MM.1S (cell line): Measurements from ENCODE around the gene PLEKHA5.

Source experiments
- DNase-seq: peaks from one replicate; pipeline ENCODE4 v3.0.0-alpha.2; 2015
- H2AFZ ChIP-seq: fragments of 300-600 bp; sonication (generic); 2 replicates; pipeline ENCODE4 v1.6.0; 2016; ENCODE audit warnings: antibody characterized with exemption, low read length
- H3F3A ChIP-seq: fragments of 300-600 bp; sonication (generic); 2 replicates; pipeline ENCODE4 v1.6.1; 2016; ENCODE audit warnings: mild to moderate bottlenecking, antibody characterized with exemption, low read length, moderate library complexity, mixed read lengths; ENCODE audit not compliant: insufficient read depth
- H3K27ac ChIP-seq: fragments of 300-600 bp; sonication (generic); 2 replicates; pipeline ENCODE4 v1.5.1; 2016; ENCODE audit warnings: mild to moderate bottlenecking, low read length
- H3K27me3 ChIP-seq: fragments of 300-600 bp; sonication (generic); replicated peaks from 2 replicates; pipeline ENCODE4 v1.6.0; 2016; ENCODE audit warnings: low read length; ENCODE audit not compliant: insufficient read depth
- H3K36me3 ChIP-seq: fragments of 300-600 bp; sonication (generic); replicated peaks from 2 replicates; pipeline ENCODE4 v1.6.1; 2016; ENCODE audit warnings: mild to moderate bottlenecking, low read length, mixed read lengths; ENCODE audit not compliant: insufficient read depth
- H3K4me1 ChIP-seq: fragments of 300-600 bp; sonication (generic); 2 replicates; pipeline ENCODE4 v1.6.1; 2016; ENCODE audit warnings: low read length, mixed read lengths
- H3K4me2 ChIP-seq: fragments of 300-600 bp; sonication (generic); 2 replicates; pipeline ENCODE4 v1.6.0; 2016; ENCODE audit warnings: low read depth, low read length
- H3K4me3 ChIP-seq: fragments of 300-600 bp; sonication (generic); 2 replicates; pipeline ENCODE4 v1.5.1; 2016; ENCODE audit warnings: low read length, mixed read lengths
- H3K79me2 ChIP-seq: fragments of 300-600 bp; sonication (generic); 2 replicates; pipeline ENCODE4 v1.6.1; 2016; ENCODE audit warnings: mixed run types, low read length, mixed read lengths
- H3K9ac ChIP-seq: fragments of 300-600 bp; sonication (generic); 2 replicates; pipeline ENCODE4 v1.6.1; 2016; ENCODE audit warnings: low read length, mixed read lengths
- H3K9me2 ChIP-seq: fragments of 300-600 bp; sonication (generic); replicated peaks from 2 replicates; pipeline ENCODE4 v1.6.1; 2016; ENCODE audit warnings: mild to moderate bottlenecking, low read length, mixed read lengths; ENCODE audit not compliant: insufficient read depth
- H3K9me3 ChIP-seq: fragments of 300-600 bp; sonication (generic); replicated peaks from 2 replicates; pipeline ENCODE4 v1.6.1; 2016; ENCODE audit warnings: mild to moderate bottlenecking, low read length, mixed read lengths; ENCODE audit not compliant: insufficient read depth
- H4K20me1 ChIP-seq: fragments of 300-600 bp; sonication (generic); 2 replicates; pipeline ENCODE4 v1.6.1; 2016; ENCODE audit warnings: mild to moderate bottlenecking, low read length, moderate library complexity, mixed read lengths; ENCODE audit not compliant: insufficient read depth
- EZH2 ChIP-seq: fragments of 300-600 bp; sonication (generic); optimal IDR thresholded peaks from 2 replicates; pipeline ENCODE3; 2017; ENCODE audit warnings: low read depth, mild to moderate bottlenecking, antibody characterized with exemption, low read length, mixed read lengths
- EZH2phosphoT487 ChIP-seq: fragments of 300-600 bp; sonication (generic); IDR thresholded peaks from 2 replicates; pipeline ENCODE4 v1.6.1; 2018; ENCODE audit warnings: antibody characterized with exemption, low read length
- TF ChIP-seq, protein P1 (sequence below): fragments of 300-600 bp; sonication (generic); IDR thresholded peaks from 2 replicates; pipeline ENCODE4 v1.5.1; 2016; ENCODE audit warnings: antibody characterized with exemption, low read length, mixed read lengths

Gene PLEKHA5

DNA sequence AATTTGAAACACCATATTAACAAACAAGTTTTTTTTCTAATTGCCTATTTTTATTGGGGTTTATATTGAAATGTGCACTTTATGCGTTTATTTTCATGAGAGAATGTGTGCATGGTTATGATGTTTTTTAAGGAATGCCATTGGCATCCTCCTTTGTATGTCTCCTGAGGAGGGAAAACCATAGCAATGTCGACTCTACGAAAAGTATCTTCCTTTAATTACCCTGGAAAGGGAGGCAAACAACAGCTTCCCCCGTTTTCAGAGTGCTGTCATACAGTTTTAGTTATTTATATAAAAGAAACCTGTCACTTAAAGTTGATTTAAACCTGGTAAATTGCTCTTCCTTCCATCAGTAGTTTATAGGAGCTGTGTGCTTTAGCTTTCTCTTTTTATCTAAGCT is 117.4 kb downstream of the PLEKHA5 start:
- no peaks in the 10 kb centered on the region for H3K79me2 ChIP-seq
- H3K4me3 ChIP-seq: no peak overlapping the region
- H3K27me3 ChIP-seq: no peaks in the 10 kb centered on the region
- H3K9me2 ChIP-seq: no peaks in the 10 kb centered on the region
- H3K36me3 ChIP-seq: no peaks in the 10 kb centered on the region
- H3K9ac ChIP-seq: no peak overlapping the region
- no peak overlapping the region for H2AFZ ChIP-seq
- DNase-seq: no peak
- H3K9me3 ChIP-seq: no peaks in the 10 kb centered on the region
- TF ChIP-seq, protein P1, sequence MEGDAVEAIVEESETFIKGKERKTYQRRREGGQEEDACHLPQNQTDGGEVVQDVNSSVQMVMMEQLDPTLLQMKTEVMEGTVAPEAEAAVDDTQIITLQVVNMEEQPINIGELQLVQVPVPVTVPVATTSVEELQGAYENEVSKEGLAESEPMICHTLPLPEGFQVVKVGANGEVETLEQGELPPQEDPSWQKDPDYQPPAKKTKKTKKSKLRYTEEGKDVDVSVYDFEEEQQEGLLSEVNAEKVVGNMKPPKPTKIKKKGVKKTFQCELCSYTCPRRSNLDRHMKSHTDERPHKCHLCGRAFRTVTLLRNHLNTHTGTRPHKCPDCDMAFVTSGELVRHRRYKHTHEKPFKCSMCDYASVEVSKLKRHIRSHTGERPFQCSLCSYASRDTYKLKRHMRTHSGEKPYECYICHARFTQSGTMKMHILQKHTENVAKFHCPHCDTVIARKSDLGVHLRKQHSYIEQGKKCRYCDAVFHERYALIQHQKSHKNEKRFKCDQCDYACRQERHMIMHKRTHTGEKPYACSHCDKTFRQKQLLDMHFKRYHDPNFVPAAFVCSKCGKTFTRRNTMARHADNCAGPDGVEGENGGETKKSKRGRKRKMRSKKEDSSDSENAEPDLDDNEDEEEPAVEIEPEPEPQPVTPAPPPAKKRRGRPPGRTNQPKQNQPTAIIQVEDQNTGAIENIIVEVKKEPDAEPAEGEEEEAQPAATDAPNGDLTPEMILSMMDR: no peak
- TF ChIP-seq EZH2phosphoT487 (no peak), EZH2 (no peak)
- H4K20me1 ChIP-seq: no peaks in the 10 kb centered on the region
- no peak overlapping the region for H3K27ac ChIP-seq
- no peaks in the 10 kb centered on the region for H3K4me1 ChIP-seq
- no peaks in the 10 kb centered on the region for H3F3A ChIP-seq
- no peak overlapping the region for H3K4me2 ChIP-seq

DNA sequence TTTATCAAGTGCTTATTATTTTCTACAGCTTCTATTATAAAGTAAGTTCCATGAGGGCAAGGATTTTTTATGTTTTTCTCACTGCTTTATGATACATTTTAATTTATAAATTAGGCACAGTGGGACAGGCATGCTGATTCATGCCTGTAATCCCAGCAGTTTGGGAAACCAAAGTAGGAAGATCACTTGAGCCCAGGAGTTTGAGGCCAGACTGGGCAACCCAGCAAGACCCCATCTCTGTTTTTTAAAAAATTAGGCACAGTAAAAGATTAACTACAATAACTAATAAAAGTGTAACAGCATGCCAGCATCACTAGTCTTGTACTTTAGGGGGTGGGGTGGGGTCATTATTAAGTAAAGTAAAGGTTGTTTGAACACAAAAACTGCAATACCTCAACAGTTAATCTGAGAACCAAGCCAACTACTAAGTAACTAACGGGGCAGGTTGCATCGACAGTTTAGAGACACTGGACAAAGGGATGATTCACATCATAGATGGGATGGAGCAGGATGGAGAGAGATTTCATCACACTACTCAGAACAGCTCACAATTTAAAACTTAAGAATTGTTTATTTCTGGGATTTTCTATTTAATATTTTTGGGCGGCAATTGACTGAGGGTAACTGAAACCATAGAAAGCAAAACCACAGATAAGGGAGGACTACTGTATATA is 119.5 kb downstream of the PLEKHA5 start:
- no peak overlapping the region for H3K4me2 ChIP-seq
- H3K36me3 ChIP-seq: no peaks in the 10 kb centered on the region
- H3K27ac ChIP-seq: no peak overlapping the region

GRCh38 chr12:19251481-19252132 is 122.1 kb downstream of the PLEKHA5 start:
- TF ChIP-seq, protein P1: no peak
- TF ChIP-seq EZH2phosphoT487: no peak
- TF ChIP-seq EZH2: no peak
- Histone ChIP-seq H3K36me3 (no peaks in the 10 kb centered on the region), H3K9me3 (no peaks in the 10 kb centered on the region), H4K20me1 (no peaks in the 10 kb centered on the region), H3K79me2 (no peaks in the 10 kb centered on the region), H2AFZ (no peak overlapping the region), H3K4me2 (no peak overlapping the region), H3K9ac (no peak overlapping the region), H3K27ac (no peak overlapping the region), H3F3A (no peaks in the 10 kb centered on the region; the same call in 1 of the 2 replicates), H3K4me3 (no peak overlapping the region), H3K4me1 (no peaks in the 10 kb centered on the region), H3K9me2 (no peaks in the 10 kb centered on the region), H3K27me3 (no peaks in the 10 kb centered on the region)
- DNase-seq: no peak

More for the DNA sequence above, 119.5 kb downstream of the PLEKHA5 start:
- Histone ChIP-seq H3K79me2 (no peaks in the 10 kb centered on the region), H3F3A (no peaks in the 10 kb centered on the region; the same call in 1 of the 2 replicates), H3K4me1 (no peaks in the 10 kb centered on the region), H3K9me3 (no peaks in the 10 kb centered on the region), H3K9me2 (no peaks in the 10 kb centered on the region), H3K4me3 (no peak overlapping the region), H3K27me3 (no peaks in the 10 kb centered on the region), H2AFZ (no peak overlapping the region), H4K20me1 (no peaks in the 10 kb centered on the region), H3K9ac (no peak overlapping the region)
- TF ChIP-seq EZH2phosphoT487 (no peak), EZH2 (no peak)
- TF ChIP-seq, protein P1: no peak
- no peak for DNase-seq
